PC-3 (cell line): Measurements from ENCODE around the gene CLASP1.

Source experiments
- CTCF ChIP-seq: fragments of 300-600 bp; sonication (generic); conservative IDR thresholded peaks from 2 replicates; pipeline ENCODE4 v1.5.1; 2017; ENCODE audit warnings: antibody characterized with exemption, low read depth, mild to moderate bottlenecking, low read length
- EZH2 ChIP-seq: fragments of 300-600 bp; sonication (generic); IDR thresholded peaks from one replicate; pipeline ENCODE4 v1.6.1; 2017; ENCODE audit warnings: antibody characterized with exemption, mild to moderate bottlenecking, low read length; ENCODE audit not compliant: unreplicated experiment

- TF ChIP-seq CTCF: no peak
- TF ChIP-seq EZH2: no peak
These were observed 283.2 kb downstream of the CLASP1 start for GRCh38 chr2:121366040-121366439.
